HCT116 (cell line): Measurements from ENCODE around the gene GPA33.

Experiments used
- EZH2 ChIP-seq: fragments of 200-600 bp; sonication (generic); IDR thresholded peaks from 2 replicates; pipeline ENCODE4 v1.6.1; 2017; ENCODE audit warnings: antibody characterized with exemption, mixed run types
- POLR2A ChIP-seq: IDR thresholded peaks from 2 replicates; pipeline ENCODE4 v1.7.0; 2011; ENCODE audit warnings: borderline replicate concordance; ENCODE audit not compliant: insufficient read depth, insufficient read length; ENCODE audit errors: extremely low read depth
- POLR2AphosphoS5 ChIP-seq: IDR thresholded peaks from 2 replicates; pipeline ENCODE4 v1.6.1; 2011; ENCODE audit warnings: mild to moderate bottlenecking, low read depth, low read length, moderate library complexity
- YY1 ChIP-seq: IDR thresholded peaks from 2 replicates; pipeline ENCODE4 v1.6.1; 2011; ENCODE audit warnings: low read length, low read depth, moderate library complexity, mild to moderate bottlenecking; ENCODE audit not compliant: insufficient replicate concordance; ENCODE audit errors: extremely low read depth
- TF ChIP-seq, protein P1 (sequence below), 3 experiments: fragments of 200-600 bp in 1 of 3; sonication (generic) in 1 of 3; IDR thresholded peaks in 2 of 3; conservative IDR thresholded peaks in 1 of 3; 2 replicates each; pipeline ENCODE4 v1.5.1; 2012 to 2017; ENCODE audit warnings: low read depth in 2 of 3, low read length in 2 of 3, antibody characterized with exemption in 1 of 3, borderline replicate concordance in 1 of 3, control low read depth in 1 of 3, mild to moderate bottlenecking in 1 of 3, mixed read lengths in 1 of 3, mixed run types in 1 of 3, moderate library complexity in 1 of 3; ENCODE audit not compliant: insufficient read depth in 1 of 3

GRCh38 chr1:167059809-167060107, 30.4 kb downstream of the GPA33 start:
- no peak for TF ChIP-seq YY1
- TF ChIP-seq, protein P1, sequence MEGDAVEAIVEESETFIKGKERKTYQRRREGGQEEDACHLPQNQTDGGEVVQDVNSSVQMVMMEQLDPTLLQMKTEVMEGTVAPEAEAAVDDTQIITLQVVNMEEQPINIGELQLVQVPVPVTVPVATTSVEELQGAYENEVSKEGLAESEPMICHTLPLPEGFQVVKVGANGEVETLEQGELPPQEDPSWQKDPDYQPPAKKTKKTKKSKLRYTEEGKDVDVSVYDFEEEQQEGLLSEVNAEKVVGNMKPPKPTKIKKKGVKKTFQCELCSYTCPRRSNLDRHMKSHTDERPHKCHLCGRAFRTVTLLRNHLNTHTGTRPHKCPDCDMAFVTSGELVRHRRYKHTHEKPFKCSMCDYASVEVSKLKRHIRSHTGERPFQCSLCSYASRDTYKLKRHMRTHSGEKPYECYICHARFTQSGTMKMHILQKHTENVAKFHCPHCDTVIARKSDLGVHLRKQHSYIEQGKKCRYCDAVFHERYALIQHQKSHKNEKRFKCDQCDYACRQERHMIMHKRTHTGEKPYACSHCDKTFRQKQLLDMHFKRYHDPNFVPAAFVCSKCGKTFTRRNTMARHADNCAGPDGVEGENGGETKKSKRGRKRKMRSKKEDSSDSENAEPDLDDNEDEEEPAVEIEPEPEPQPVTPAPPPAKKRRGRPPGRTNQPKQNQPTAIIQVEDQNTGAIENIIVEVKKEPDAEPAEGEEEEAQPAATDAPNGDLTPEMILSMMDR (IDR thresholded peaks at IDR 0.05 in 2 of 3, conservative IDR thresholded peaks at IDR 0.05 in 1 of 3; ENCODE audit: borderline replicate concordance in 1 of 3, insufficient read depth in 1 of 3, low read depth in 2 of 3, low read length in 2 of 3), result no peak
- TF ChIP-seq POLR2AphosphoS5, result no peak
- TF ChIP-seq POLR2A, result no peak
- no peak for TF ChIP-seq EZH2
